Large intestine (tissue), 3 donors: ENCODE results near the gene BCL2L12. TPM values are rescaled to one million over a fixed set of nuclear protein-coding genes. Genes with fewer than 3 reads are reported as not detected.
A peak's percentile ranks its signal among the peaks of the same experiment; 100 is the strongest.

ENCODE experiments used
- DNase-seq, 2 donors: peaks; one replicate each; pipeline versions ENCODE4 v3.0.0 to v3.0.0-alpha.2; 2013
- H3K27ac ChIP-seq: one replicate; pipeline ENCODE4 v1.5.1; 2013; ENCODE audit warnings: low read length
- H3K27me3 ChIP-seq: 2 replicates; pipeline ENCODE4 v1.6.1; 2013; ENCODE audit warnings: low read length; ENCODE audit not compliant: control insufficient read depth, insufficient read depth
- H3K36me3 ChIP-seq: 2 replicates; pipeline ENCODE4 v1.6.1; 2013; ENCODE audit warnings: low read length; ENCODE audit not compliant: control insufficient read depth, insufficient read depth
- H3K4me1 ChIP-seq: one replicate; pipeline ENCODE4 v1.6.1; 2013; ENCODE audit warnings: low read length; ENCODE audit not compliant: control insufficient read depth, insufficient read depth
- H3K4me3 ChIP-seq: one replicate; pipeline ENCODE4 v1.5.1; 2013; ENCODE audit warnings: low read length
- H3K9me3 ChIP-seq: one replicate; pipeline ENCODE4 v1.6.1; 2013; ENCODE audit warnings: mild to moderate bottlenecking, low read depth, low read length, moderate library complexity; ENCODE audit not compliant: control insufficient read depth
- WGBS: methylation state at CpG from one replicate; pipeline ENCODE4 v1.1.5; 2013; ENCODE audit warnings: low lambda C conversion rate; ENCODE audit not compliant: insufficient coverage; 5-methylcytosine and 5-hydroxymethylcytosine counted together
- polyA plus RNA-seq: library from polyadenylated mRNA; unstranded; fragments of 120-200 nt; gene quantifications from one replicate; pipeline ENCODE4 v1.2.1, GENCODE V29; 2013

The BCL2L12 gene
- polyA plus RNA-seq, 1 donor: 22.4 TPM

DNA sequence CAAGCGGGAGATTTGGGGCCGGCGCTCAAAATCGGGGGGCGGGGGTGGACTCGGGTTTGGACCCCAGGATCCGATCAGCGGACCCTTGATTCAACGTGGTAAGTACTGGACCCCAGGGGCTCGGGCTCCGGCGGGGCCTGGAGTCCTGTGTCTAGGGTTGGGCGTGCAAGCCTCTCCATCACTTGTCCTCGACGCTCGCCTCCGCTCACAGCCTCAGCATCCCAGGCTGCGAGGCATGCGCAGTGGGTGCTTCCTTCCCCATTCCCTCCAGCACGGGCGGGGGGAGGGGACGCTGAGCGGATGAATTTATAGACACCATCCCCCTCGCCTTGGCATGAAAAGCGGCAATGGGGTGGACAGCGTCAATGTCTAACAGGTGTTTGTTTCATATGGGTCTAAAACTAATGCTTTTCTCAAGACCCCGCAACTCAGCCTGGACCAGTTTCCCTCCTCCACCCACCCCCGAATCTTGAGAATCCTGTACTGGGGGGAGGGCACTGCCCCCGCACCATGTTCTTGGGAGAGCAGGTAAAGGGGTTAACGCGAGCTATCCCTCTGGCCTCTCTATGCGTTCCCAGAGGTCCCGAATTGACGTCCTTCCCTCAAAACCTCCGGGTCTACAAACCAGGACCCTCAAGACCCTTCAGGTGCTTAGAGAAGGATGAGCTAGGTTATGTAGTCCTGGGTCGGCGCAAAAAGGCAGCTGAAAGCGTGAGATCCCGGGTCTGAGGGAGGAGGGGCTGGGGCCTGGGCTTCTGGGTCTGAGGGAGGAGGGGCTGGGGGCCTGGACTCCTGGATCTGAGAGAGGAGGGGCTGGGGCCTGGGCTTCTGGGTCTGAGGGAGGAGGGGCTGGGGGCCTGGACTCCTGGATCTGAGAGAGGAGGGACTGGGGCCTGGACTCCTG is 25.8 kb downstream of the BCL2L12 start:
- Histone ChIP-seq H3K9me3 (peaks cover 5% of the 10 kb centered on the region), H3K4me1 (peaks cover 18% of the 10 kb centered on the region), H3K27ac (peak overlapping the region; percentile 40), H3K4me3 (peak overlapping the region; percentile 39), H3K36me3 (peaks cover 13% of the 10 kb centered on the region), H3K27me3 (peaks cover 44% of the 10 kb centered on the region)
- DNase-seq: peak; percentile 55 to 59
- no CpG with 5 or more reads among the region's 39 CpGs for WGBS

DNA sequence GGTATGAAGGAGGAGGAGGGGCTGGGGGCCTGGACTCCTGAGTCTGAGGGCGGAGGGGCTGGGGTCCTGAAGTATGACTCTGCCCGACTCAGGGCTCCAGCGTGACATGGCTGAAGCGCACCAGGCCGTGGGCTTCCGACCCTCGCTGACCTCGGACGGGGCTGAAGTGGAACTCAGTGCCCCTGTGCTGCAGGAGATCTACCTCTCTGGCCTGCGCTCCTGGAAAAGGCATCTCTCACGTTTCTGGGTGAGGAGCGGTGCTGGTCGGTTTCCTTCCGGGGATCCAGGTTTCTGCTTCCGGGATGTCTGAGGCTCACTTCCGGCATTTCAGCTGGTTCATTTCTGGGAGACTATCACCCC is 26.4 kb downstream of the BCL2L12 start:
- Histone ChIP-seq H3K36me3 (peaks cover 9% of the 10 kb centered on the region), H3K27ac (no peak overlapping the region), H3K4me3 (no peak overlapping the region), H3K4me1 (peaks cover 18% of the 10 kb centered on the region), H3K27me3 (peaks cover 44% of the 10 kb centered on the region), H3K9me3 (peaks cover 5% of the 10 kb centered on the region)
- DNase-seq: no peak
- WGBS: 100% methylated on average over 2 of the region's 16 CpGs

DNA sequence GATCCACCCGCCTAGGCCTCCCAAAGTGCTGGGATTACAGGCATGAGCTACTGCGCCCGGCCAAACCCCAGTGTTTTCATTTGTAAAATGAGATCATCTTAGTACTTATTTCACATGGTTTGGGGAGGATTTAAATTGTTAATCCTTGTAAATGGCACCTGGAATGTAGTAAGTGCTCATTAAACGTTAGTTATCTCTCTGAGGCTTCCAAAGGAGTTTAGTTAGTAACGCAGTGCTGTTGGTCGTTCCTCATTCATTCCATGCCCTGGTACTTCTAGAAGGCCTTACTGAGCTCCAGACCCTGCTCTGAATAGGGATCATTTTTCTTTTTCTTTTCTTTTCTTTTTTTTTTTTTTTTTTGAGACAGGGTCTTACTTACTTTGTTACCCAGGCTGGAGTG is 30.4 kb downstream of the BCL2L12 start:
- Histone ChIP-seq H3K4me3 (no peak overlapping the region), H3K36me3 (no peaks in the 10 kb centered on the region), H3K4me1 (no peaks in the 10 kb centered on the region), H3K27ac (no peak overlapping the region), H3K9me3 (no peaks in the 10 kb centered on the region), H3K27me3 (peaks cover 34% of the 10 kb centered on the region)
- DNase-seq: no peak
- WGBS: 85% methylated on average over 3 of the region's 6 CpGs

DNA sequence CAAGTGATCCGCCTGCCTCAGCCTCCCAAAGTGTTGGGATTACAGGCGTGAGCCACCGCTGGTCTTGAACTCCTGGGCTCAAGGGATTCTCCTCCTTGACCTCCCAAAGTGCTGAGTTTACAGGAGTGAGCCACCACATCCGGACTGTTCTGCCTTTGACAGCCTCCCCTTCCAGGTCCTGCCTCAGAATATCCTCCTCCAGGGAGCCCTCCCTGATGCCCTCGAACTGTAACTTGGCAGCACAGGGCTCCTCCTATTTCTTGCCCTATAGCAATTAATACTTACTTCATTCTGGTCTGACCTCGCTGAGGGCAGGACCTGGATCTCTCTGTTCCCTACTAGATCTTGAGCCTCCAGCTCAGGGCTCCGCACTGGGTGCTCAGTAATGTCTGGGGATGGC is 31.1 kb downstream of the BCL2L12 start:
- no peak overlapping the region for H3K4me3 ChIP-seq
- H3K4me1 ChIP-seq: no peaks in the 10 kb centered on the region
- no peaks in the 10 kb centered on the region for H3K9me3 ChIP-seq
- peaks cover 31% of the 10 kb centered on the region for H3K27me3 ChIP-seq
- WGBS: no CpG with 5 or more reads among the region's 7 CpGs
- no peak for DNase-seq
- no peak overlapping the region for H3K27ac ChIP-seq
- H3K36me3 ChIP-seq: no peaks in the 10 kb centered on the region

DNA sequence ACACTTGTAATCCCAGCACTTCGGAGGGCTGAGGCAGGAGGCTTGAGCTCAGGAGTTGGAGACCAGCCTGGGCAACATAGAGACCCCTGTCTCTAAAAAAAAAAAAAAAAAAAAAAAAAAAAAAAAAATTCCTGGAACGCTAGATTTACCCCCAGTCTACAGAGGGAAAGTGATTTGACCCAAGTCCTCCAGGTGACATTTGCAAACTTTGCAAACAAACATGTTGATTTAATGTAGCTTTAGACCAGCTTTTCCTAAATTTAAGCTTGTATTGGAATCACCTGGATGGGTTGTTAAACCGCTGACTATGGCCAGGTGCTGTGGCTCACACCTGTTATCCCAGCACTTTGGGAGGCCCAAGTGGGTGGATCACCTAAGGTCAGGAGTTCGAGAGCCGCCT is 33.6 kb downstream of the BCL2L12 start:
- no CpG with 5 or more reads among the region's 5 CpGs for WGBS
- Histone ChIP-seq H3K27ac (no peak overlapping the region), H3K36me3 (no peaks in the 10 kb centered on the region), H3K27me3 (peaks cover 17% of the 10 kb centered on the region), H3K9me3 (no peaks in the 10 kb centered on the region), H3K4me3 (no peak overlapping the region), H3K4me1 (no peaks in the 10 kb centered on the region)
- no peak for DNase-seq

DNA sequence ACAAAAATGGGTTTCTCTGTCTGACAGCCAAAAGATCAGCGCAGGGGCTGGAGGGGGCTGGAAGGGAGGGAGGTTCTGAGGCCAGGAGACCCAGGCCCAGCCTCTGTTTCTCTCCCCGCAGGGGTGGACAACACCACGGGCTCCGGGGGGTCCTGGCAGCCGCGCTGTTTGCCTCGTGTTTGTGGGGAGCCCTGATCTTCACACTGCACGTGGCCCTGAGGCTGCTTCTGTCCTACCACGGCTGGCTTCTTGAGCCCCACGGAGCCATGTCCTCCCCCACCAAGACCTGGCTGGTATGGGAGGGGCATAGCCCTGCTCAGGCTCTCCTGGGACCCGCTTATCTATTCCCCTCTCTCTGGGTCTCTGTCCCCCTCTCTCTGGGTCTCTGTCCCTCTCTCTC is 34.8 kb downstream of the BCL2L12 start:
- Histone ChIP-seq H3K4me1 (no peaks in the 10 kb centered on the region), H3K36me3 (no peaks in the 10 kb centered on the region), H3K9me3 (no peaks in the 10 kb centered on the region), H3K27me3 (peaks cover 17% of the 10 kb centered on the region), H3K4me3 (no peak overlapping the region), H3K27ac (no peak overlapping the region)
- no peak for DNase-seq
- WGBS: no CpG with 5 or more reads among the region's 11 CpGs

DNA sequence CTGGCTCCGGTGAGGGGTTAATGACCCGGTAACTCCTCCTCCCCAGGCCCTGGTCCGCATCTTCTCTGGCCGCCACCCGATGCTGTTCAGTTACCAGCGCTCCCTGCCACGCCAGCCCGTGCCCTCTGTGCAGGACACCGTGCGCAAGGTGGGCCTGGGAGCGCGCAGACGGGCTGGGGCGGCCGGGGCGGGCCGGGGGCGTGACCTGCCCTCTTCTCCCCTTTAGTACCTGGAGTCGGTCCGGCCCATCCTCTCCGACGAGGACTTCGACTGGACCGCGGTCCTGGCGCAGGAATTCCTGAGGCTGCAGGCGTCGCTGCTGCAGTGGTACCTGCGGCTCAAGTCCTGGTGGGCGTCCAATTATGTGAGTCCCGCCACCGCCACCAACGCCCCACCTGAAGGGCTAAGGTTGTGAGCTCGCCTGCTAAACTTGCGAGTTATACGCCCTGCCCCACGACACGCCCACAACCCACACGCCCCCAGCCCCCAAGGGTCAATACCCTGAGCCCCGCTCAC is 35.6 kb downstream of the BCL2L12 start:
- DNase-seq: no peak
- H3K36me3 ChIP-seq: no peaks in the 10 kb centered on the region
- 40% methylated on average over 1 of the region's 40 CpGs for WGBS
- no peak overlapping the region for H3K4me3 ChIP-seq
- H3K4me1 ChIP-seq: no peaks in the 10 kb centered on the region
- no peak overlapping the region for H3K27ac ChIP-seq
- peaks cover 17% of the 10 kb centered on the region for H3K27me3 ChIP-seq
- H3K9me3 ChIP-seq: no peaks in the 10 kb centered on the region

DNA sequence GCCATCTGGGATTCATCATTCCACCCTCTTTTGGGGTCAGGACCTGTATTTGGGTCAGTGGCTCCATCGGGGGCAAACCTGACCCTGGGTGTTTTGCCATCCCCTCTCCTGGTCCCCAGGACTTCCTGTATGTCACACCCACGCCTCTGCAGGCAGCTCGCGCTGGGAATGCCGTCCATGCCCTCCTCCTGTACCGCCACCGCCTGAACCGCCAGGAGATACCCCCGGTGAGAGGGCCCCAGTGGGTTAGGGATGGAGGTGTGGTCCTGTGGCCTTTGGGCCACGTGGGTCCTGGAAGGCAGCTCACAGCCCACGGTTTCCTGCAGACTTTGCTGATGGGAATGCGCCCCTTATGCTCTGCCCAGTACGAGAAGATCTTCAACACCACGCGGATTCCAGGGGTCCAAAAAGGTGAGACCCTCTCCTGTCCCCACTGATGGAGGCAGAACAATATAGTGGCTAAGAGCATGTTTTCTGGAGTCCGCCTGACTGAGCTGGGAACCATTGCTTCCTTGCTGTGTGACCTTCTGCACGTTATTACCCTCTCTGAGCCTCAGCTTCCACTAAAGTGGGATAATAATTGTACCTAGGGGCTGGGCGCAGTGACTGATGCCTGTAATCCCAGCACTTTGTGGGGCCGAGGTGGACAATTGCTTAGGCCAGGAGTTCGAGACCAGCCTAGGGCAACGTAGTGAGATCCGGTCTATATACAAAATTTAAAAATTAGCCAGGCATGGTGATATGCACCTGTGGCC is 39.3 kb downstream of the BCL2L12 start:
- H3K9me3 ChIP-seq: no peaks in the 10 kb centered on the region
- H3K27ac ChIP-seq: no peak overlapping the region
- no peak overlapping the region for H3K4me3 ChIP-seq
- peaks cover 15% of the 10 kb centered on the region for H3K27me3 ChIP-seq
- no peaks in the 10 kb centered on the region for H3K36me3 ChIP-seq
- WGBS: 96% methylated on average over 4 of the region's 22 CpGs
- H3K4me1 ChIP-seq: no peaks in the 10 kb centered on the region
- DNase-seq: no peak

DNA sequence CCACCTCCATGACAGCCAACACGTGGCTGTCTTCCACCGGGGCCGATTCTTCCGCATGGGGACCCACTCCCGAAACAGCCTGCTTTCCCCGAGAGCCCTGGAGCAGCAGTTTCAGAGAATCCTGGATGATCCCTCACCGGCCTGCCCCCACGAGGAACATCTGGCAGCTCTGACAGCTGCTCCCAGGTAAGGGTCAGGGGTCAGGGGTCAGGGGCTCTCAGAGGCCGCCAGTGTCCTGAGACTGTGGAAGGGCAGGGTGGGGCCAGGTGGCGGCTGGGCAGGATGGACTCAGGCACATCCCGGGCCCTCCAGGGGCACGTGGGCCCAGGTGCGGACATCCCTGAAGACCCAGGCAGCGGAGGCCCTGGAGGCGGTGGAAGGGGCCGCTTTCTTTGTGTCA is 40.2 kb downstream of the BCL2L12 start:
- no peak overlapping the region for H3K4me3 ChIP-seq
- peaks cover 7% of the 10 kb centered on the region for H3K27me3 ChIP-seq
- no peak for DNase-seq
- H3K4me1 ChIP-seq: no peaks in the 10 kb centered on the region
- WGBS: no CpG with 5 or more reads among the region's 16 CpGs
- no peak overlapping the region for H3K27ac ChIP-seq
- H3K36me3 ChIP-seq: no peaks in the 10 kb centered on the region
- no peaks in the 10 kb centered on the region for H3K9me3 ChIP-seq

DNA sequence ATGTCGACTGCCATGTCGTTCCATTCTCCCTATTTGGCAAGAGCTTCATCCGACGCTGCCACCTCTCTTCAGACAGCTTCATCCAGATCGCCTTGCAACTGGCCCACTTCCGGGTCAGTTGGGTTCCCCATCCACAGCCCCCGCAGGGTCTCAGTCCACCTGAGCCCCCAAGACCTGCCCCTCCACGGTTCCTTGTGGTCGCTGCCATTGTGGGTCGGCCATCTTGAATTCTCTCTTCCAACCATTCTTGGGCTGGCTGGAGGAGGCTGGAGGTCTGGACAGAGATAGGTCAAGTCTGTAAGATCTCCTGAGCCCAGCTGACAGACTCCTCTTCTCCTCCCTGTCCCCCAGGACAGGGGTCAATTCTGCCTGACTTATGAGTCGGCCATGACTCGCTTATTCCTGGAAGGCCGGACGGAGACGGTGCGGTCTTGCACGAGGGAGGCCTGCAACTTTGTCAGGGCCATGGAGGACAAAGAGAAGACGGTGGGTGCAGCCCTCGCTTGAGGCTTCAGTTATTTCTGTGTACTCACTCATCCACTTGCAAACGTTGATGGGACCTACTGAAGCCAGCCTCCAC is 44.7 kb downstream of the BCL2L12 start:
- no peak for DNase-seq
- no peaks in the 10 kb centered on the region for H3K4me1 ChIP-seq
- no peak overlapping the region for H3K4me3 ChIP-seq
- H3K27me3 ChIP-seq: no peaks in the 10 kb centered on the region
- WGBS: no CpG with 5 or more reads among the region's 20 CpGs
- H3K36me3 ChIP-seq: no peaks in the 10 kb centered on the region
- H3K27ac ChIP-seq: no peak overlapping the region
- no peaks in the 10 kb centered on the region for H3K9me3 ChIP-seq
